HPDE6-E6E7 (cell line): ENCODE measurements around the gene JAML.

Experiments used
- DNase-seq: peaks from one replicate; pipeline ENCODE4 v3.0.0; 2011; ENCODE audit warnings: missing footprints; ENCODE audit errors: extremely low spot score

Gene JAML

DNA sequence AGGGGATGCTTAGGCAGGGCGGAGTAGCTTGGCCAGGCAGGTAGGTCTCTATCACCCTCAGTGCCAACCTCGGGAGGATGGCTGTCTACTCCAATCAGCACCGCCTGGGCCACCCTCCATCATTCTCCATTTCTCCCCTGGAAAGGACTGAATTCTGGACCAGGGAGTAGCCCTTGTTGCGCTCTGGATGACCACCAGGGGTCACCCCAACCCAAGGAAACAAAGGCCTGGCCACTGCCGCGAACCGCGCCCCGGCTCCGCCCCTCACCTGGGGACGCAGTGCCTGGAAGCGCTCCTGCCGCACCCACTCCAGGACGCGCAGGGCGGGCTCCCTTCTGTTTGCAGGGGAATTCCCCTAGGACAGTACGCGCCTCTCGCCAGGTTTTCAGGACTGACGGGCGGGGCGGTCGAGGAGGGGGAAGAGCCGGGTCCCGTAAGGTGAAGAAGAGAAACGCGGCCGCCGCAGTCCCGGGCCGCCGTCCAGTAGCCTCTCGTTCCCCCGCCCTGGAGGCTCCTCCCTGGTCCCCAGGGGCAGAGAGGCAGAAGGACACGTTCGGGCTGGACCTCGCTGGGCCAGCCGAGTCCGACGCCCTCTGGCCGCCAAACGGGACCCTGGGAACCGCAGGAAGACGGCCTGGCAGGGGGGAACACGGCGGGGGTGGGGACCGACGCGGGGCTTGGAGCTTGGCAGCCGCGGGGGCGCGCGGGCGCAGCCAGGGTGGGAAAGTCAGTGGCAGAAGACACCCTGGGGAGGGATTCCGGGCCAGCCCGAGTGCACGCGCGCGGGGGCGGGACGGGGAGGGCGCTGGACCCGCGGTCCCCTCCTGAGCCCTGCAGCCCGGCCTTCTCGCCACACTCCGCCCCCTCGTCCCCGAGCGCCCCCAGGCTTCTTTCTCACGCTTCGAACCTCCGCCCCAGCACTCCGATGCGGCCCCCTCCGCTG lies 79.3 kb downstream of the JAML start:
- peak; percentile 98 for DNase-seq

DNA sequence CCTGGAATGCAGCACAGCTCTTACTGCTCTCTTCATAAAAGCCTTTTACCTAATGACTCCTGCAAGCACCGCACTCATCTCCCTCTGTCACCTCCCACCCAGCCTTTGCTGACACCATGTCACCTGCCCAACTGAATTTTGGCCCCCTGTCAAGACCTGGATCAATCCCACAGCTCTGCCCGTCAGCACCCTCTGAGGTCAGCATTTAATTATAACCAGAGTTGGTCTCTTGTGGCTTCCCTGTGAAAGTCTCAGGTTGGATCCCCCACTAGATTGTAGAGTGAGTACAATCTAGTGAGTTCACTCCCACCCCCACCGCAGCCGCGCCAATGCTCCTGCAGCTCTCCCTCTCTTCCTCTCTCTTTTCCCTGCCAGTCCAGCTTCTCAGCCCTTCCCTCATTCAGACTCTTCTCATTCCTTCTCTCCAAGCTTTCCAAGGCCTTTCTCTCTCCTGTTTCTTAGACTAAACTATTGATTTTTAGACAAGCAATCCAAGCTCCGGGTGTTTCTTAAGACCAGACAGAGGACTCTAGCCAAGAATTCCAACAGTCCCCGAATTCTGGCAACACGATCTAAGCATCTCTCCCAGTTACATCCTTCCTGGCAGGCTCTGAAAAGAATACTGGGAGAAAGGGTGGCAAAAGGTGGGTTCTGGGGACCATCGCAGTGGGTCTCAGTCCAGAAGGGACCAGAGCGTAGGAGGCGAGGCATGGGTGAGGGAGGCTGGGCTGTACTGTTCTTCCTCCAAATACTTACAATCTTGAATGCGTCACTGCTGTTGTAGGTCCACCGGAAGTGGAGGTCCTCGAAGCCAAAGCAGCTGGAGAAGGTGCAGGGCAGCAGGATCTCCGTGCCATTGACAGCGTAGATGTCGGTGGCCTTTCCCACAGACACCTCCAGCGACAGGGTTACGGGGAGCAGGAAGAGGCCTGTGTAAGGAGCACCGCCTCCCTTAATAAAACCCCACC lies 80.2 kb downstream of the JAML start:
- DNase-seq = no peak
